GM21381 (cell line): ENCODE results near the gene P3H4.

ENCODE experiments used
- ATAC-seq: cut with Tn5 transposase; IDR thresholded peaks from one replicate; pipeline ENCODE4 v1.9.1; 2021; ENCODE audit warnings: mild to moderate bottlenecking, moderate library complexity; ENCODE audit not compliant: unreplicated experiment

Gene P3H4

GRCh38 chr17:41773190-41773588 is 38.6 kb downstream of the P3H4 start:
- ATAC-seq, result no peak

DNA sequence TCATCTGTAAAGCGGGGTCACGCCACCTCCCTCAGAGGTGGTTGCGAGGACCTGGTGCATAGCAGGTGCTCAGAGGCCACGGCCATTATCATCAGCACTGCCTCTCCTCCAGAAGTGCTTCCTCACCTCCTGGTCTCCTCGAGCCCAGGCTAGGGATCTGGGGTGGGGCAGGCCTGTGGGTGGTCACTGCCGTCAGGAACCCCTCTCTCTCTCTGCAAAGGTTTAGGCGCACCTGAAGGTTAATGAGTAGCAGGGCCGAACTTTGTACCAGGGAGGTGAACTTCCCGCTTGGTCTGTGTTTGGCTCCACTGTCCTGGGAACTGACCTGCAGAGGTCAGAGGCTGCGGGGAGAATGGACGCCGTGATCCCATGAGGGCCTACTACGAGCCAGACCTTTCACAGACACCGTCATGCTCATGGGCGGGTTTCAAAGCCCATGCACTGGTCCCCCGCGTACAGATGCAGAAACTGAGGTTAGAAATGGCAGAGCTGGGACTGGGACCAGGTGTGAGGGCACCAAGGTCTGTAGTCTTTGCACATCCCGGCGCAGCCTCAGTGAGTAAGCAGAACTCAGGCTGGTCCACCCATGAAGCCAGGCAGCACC is 39.1 kb downstream of the P3H4 start:
- no peak for ATAC-seq

DNA sequence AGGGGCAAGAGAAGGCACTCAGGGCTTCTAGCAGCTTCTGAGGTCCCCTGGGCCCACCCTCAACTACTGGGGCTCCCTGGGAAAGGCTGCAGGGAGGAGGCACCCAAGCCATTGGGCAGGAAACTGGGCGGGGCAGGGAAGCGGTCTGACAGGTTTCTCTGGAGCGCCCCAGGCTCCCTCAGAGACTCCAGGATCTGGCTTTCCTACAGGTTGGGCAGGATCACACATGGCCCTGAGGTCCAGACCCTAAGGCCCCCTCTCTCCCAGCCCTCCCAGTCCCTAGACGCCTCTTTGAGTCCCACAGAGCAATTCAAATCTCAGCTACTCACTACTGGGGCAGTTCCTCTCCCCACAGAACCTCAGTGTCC is 39.5 kb downstream of the P3H4 start:
- no peak for ATAC-seq

DNA sequence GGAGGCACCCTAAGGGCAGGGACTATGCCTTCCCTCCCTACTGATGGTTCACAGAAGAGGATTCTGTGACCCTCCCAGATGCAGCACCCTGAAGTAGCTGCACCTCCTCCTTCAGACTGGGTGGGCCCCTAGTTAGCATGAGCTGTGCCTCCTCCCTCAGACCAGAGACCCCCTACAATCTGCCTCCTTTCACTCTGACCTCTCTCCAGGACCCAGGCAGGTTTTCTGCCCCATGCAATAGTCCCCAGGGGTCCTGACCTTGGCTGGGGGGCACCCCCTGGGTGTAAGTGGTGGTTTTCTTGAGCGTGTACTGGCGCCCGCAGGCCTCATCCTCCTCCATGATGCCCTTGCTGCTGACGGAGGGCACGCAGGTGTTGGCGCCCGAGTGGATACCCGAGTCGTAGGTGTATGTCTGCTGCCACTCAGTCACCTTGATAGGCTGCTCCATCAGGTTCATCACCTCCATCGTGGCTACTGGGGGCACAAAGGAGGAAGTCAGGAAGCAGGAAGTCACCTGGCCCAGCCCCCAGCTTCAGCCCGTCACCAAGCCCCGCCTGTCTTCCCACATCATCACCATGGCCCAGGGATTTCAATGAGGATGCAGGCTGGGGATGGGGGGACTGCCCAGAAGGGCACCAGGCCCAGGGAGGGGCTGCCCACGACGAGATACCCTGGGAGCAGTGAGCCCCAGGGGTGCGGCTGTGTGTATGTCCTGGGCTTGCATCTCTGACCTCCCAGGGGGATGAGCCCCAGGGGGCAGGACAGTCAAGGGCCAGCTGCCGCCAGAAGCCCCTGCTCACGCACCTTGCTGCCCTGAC is 40.2 kb downstream of the P3H4 start:
- ATAC-seq, result no peak

- no peak for ATAC-seq
These were observed 41.8 kb downstream of the P3H4 start for GRCh38 chr17:41769985-41770384.

DNA sequence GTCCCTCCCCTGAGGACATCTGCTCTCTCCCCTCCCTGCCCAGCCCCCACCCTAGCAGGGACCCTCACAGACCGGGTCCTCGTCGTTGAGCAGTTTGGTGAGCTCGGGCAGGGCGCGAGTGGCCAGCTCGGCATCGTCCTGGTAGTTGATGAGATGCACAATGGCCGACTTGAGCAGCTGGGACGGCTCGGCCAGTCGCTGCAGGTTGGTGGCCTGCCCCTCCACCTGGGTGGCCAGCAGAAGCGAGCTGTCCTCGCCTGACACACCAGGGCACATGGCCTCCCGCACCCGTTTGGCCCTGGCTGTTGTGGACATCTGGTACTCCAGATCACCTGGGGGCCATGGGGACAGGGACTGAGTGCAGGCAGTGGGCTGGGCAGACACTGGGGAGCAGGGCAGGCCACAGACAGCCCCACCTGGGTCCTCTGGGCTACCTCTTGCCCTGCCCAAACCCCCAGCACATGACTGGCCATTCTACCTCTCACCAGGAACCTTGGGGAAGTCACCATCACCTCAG is 42.3 kb downstream of the P3H4 start:
- ATAC-seq, result no peak

GRCh38 chr17:41768682-41769288 is 43.0 kb downstream of the P3H4 start:
- ATAC-seq, result no peak

DNA sequence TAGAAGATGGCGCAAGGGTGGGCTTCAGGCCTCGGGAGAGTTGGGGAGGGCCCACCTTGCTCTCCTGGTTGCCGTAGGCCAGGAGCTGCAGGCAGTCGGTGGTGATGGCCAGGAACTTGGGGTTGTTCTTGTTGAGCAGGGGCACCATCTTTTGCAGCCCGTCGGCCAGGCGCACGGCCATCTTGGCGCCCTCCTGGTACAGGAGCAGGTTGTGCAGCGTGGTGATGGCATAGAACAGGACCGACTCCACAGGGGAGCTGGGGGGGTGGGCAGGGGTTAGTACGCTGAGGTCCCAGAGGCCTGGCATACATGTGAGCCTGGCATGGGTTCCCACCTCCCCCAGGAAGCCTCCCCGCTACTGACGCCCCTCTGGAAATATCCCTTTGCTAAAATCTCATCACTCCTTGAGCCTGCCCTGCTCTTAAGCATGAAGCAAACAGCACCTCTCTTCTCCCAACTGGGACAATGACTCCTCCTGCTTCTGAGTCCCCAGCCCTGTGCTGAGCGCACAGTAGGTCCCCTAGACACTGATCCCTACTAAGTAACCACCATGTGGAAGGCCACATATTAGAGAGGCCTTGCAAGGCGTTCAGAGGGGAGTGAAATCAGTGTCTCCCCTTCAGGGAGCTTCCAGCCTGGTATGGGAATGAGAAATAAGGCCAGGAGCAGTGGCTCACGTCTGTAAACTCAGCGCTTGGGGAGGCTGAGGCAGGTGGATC is 44.3 kb downstream of the P3H4 start:
- ATAC-seq, result no peak

DNA sequence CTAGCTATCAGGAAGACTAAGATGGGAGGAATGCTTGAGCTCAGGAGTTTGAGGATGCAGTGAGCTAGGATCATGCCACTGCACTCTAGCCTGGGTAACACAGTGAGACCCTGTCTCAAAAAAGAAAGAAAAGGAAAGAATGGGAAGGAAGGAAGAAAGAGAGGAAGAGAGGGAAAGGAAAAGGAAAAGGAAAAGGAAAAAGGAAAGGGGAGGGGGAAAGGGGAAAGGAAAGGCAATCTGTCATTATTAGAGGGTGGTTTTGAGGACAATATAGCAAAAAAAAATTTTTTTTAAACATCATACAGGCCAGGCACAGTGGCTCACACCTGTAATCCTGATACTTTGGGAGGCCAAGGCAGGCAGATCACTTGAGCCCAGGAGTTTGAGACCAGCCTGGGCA is 45.6 kb downstream of the P3H4 start:
- no peak for ATAC-seq

- no peak for ATAC-seq
These were observed 48.4 kb downstream of the P3H4 start for GRCh38 chr17:41763327-41763726.

GRCh38 chr17:41762841-41763240 is 48.9 kb downstream of the P3H4 start:
- no peak for ATAC-seq

GRCh38 chr17:41762391-41762790 is 49.4 kb downstream of the P3H4 start:
- ATAC-seq, result no peak

DNA sequence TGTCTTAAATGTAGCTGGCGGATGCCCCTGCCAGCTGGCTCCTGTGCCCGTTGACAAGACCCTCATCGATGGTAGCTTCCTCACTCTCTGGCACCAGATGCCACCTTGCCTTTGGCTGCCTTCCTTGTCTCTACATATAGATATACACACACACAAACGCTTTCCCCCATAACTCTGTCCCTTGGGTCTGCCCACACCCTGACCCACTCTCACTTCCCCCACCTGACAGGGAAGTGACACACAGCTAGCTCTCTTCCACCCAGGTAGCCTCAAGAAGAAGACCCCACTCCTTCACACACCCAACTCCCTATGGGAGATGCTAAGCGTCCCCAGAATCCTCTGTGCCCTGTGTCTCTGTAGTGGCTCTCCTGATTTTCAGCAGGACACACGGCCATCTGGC is 50.9 kb downstream of the P3H4 start:
- no peak for ATAC-seq

GRCh38 chr17:41758601-41759000 is 53.1 kb downstream of the P3H4 start:
- no peak for ATAC-seq

DNA sequence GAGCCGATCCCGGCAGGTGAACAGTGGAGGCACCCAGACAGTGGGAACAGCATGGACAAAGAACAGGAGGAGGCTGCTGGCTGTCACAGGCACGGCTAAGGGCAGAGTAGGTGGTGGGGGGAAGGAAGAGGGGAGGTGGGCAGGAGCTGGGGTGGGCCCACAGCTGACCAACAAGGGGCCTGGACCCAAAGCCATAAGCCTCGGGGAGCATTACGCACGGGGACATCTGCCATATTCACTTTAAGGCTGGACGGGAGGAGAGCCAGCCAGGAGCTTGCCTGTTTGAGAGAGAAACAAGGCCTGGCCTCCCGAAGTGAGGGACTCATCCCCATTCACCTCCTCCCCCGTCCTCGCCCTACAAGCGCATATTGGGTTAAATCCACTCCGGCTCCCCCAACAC is 57.7 kb downstream of the P3H4 start:
- no peak for ATAC-seq
